IMR-90 (cell line): ENCODE results near the gene PTPRN2.

Source experiments
- CEBPB ChIP-seq: IDR thresholded peaks from 2 replicates; pipeline ENCODE4 v1.6.1; 2012; ENCODE audit warnings: low read depth, low read length, improper control_type of control experiment
- CHD1 ChIP-seq: IDR thresholded peaks from 2 replicates; pipeline ENCODE4 v1.6.1; 2012; ENCODE audit warnings: low read depth, low read length, improper control_type of control experiment
- FOS ChIP-seq: fragments of 150-350 bp; IDR thresholded peaks from 2 replicates; pipeline ENCODE4 v1.6.1; 2016; ENCODE audit warnings: low read depth, low read length
- MAZ ChIP-seq: IDR thresholded peaks from 2 replicates; pipeline ENCODE4 v1.6.1; 2012; ENCODE audit warnings: low read depth, mild to moderate bottlenecking, low read length, improper control_type of control experiment, moderate library complexity, borderline replicate concordance
- MXI1 ChIP-seq: IDR thresholded peaks from 2 replicates; pipeline ENCODE4 v1.6.1; 2012; ENCODE audit warnings: low read depth, mild to moderate bottlenecking, low read length, moderate library complexity, borderline replicate concordance
- POLR2A ChIP-seq: IDR thresholded peaks from 2 replicates; pipeline ENCODE4 v1.6.1; 2012; ENCODE audit warnings: mild to moderate bottlenecking, low read depth, low read length
- RAD21 ChIP-seq: IDR thresholded peaks from 2 replicates; pipeline ENCODE4 v1.6.1; 2012; ENCODE audit warnings: low read length, improper control_type of control experiment
- RFX5 ChIP-seq: IDR thresholded peaks from 2 replicates; pipeline ENCODE4 v1.8.0; 2012; ENCODE audit warnings: low read depth, mild to moderate bottlenecking, low read length, moderate library complexity
- SMC3 ChIP-seq: fragments of 150-350 bp; IDR thresholded peaks from 2 replicates; pipeline ENCODE4 v1.6.1; 2016; ENCODE audit warnings: low read depth, mild to moderate bottlenecking, antibody characterized with exemption, low read length, moderate library complexity
- TF ChIP-seq, protein P1 (sequence below): conservative IDR thresholded peaks from 2 replicates; pipeline ENCODE4 v1.5.1; 2012; ENCODE audit warnings: mild to moderate bottlenecking, low read depth, low read length, improper control_type of control experiment
- TF ChIP-seq, protein P2 (sequence below): fragments of 150-350 bp; IDR thresholded peaks from 2 replicates; pipeline ENCODE4 v1.6.1; 2016; ENCODE audit warnings: low read depth, mild to moderate bottlenecking, low read length, moderate library complexity, borderline replicate concordance
- TF ChIP-seq, protein P3 (sequence below): fragments of 150-350 bp; IDR thresholded peaks from 2 replicates; pipeline ENCODE4 v1.6.1; 2017; ENCODE audit warnings: mild to moderate bottlenecking, antibody characterized with exemption, low read length, low read depth

DNA sequence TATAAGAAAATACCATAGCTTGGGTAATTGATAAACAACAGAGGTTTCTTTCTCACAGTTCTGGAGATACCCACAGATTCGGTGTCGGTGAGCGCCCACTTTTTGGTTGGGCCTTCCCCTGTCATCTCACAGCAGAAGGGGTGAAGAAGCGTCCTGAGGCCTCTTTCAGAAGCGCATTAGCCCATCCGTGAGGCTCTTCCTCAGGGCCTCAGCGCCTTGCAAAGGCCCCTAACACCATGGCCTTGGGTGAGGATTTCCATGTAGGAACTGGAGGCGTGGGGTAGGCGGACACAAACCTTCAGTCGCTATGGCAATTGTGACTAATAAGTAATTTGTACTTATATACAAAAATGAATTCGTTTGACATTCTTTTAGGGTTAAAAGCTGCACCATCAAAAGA is 316.0 kb downstream of the PTPRN2 start:
- TF ChIP-seq POLR2A (no peak), FOS (no peak), CEBPB (no peak), RAD21 (no peak), MXI1 (no peak), CHD1 (no peak), SMC3 (no peak), RFX5 (no peak), MAZ (no peak)
- TF ChIP-seq, protein P1, sequence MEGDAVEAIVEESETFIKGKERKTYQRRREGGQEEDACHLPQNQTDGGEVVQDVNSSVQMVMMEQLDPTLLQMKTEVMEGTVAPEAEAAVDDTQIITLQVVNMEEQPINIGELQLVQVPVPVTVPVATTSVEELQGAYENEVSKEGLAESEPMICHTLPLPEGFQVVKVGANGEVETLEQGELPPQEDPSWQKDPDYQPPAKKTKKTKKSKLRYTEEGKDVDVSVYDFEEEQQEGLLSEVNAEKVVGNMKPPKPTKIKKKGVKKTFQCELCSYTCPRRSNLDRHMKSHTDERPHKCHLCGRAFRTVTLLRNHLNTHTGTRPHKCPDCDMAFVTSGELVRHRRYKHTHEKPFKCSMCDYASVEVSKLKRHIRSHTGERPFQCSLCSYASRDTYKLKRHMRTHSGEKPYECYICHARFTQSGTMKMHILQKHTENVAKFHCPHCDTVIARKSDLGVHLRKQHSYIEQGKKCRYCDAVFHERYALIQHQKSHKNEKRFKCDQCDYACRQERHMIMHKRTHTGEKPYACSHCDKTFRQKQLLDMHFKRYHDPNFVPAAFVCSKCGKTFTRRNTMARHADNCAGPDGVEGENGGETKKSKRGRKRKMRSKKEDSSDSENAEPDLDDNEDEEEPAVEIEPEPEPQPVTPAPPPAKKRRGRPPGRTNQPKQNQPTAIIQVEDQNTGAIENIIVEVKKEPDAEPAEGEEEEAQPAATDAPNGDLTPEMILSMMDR: no peak
- TF ChIP-seq, protein P2, sequence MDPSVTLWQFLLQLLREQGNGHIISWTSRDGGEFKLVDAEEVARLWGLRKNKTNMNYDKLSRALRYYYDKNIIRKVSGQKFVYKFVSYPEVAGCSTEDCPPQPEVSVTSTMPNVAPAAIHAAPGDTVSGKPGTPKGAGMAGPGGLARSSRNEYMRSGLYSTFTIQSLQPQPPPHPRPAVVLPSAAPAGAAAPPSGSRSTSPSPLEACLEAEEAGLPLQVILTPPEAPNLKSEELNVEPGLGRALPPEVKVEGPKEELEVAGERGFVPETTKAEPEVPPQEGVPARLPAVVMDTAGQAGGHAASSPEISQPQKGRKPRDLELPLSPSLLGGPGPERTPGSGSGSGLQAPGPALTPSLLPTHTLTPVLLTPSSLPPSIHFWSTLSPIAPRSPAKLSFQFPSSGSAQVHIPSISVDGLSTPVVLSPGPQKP: no peak
- TF ChIP-seq, protein P3, sequence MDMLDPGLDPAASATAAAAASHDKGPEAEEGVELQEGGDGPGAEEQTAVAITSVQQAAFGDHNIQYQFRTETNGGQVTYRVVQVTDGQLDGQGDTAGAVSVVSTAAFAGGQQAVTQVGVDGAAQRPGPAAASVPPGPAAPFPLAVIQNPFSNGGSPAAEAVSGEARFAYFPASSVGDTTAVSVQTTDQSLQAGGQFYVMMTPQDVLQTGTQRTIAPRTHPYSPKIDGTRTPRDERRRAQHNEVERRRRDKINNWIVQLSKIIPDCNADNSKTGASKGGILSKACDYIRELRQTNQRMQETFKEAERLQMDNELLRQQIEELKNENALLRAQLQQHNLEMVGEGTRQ: no peak
